Activated T-cell treated with anti-CD3 and anti-CD28 coated beads, Interleukin-2, amount 50 U/mL, for 4 hours (primary cell): ENCODE data around the gene TRAF3. TPM values are rescaled to one million over a fixed set of nuclear protein-coding genes. Genes with fewer than 3 reads are reported as not detected.
"Not testable (repeated sequence)": the region's sequence is repeated elsewhere in the genome, so short reads cannot be mapped to it uniquely, and the experiment has no call there.

ENCODE experiments used
- ATAC-seq, 2 donors: fragments of 200-7000 bp; cut with Tn5 transposase; one replicate each; pipeline ENCODE4 v1.10.0; 2021
- DNase-seq: peaks from one replicate; pipeline ENCODE4 v3.0.0-alpha.2; 2020
- H3K27me3 Mint-ChIP-seq: one replicate; pipeline ENCODE4 v1.8.0; 2021; ENCODE audit warnings: low read depth, mixed read lengths
- H3K36me3 Mint-ChIP-seq: one replicate; pipeline ENCODE4 v1.8.0; 2022; ENCODE audit warnings: mixed read lengths; ENCODE audit not compliant: insufficient read depth
- H3K4me1 Mint-ChIP-seq: one replicate; pipeline ENCODE4 v1.8.0; 2021; ENCODE audit warnings: low read depth, mixed read lengths
- H3K4me3 Mint-ChIP-seq: one replicate; pipeline ENCODE4 v1.8.0; 2021; ENCODE audit warnings: mild to moderate bottlenecking, moderate library complexity, mixed read lengths
- H3K9me3 Mint-ChIP-seq: one replicate; pipeline ENCODE4 v1.8.0; 2021; ENCODE audit warnings: mixed read lengths
- total RNA-seq, 3 donors: library from RNA; stranded (reverse); gene quantifications; one replicate each; pipeline ENCODE4 v1.2.1, GENCODE V29; 2021

TRAF3 gene
- total RNA-seq, 3 donors from 2014 or later = 76.0 to 91.0 (median 78.1) TPM

GRCh38 chr14:102854091-102854703, 76.9 kb downstream of the TRAF3 start:
- H3K4me1 Mint-ChIP-seq = peaks cover 16% of the 10 kb centered on the region
- H3K36me3 Mint-ChIP-seq = peaks cover 40% of the 10 kb centered on the region
- no peaks in the 10 kb centered on the region for H3K27me3 Mint-ChIP-seq
- no peaks in the 10 kb centered on the region for H3K9me3 Mint-ChIP-seq
- DNase-seq (no peak), ATAC-seq (peak; percentile 54 to 58)
- H3K4me3 Mint-ChIP-seq = no peak overlapping the region

GRCh38 chr14:102856179-102856578, 78.9 kb downstream of the TRAF3 start:
- no peak for DNase-seq
- peaks cover 11% of the 10 kb centered on the region for H3K9me3 Mint-ChIP-seq
- no peak overlapping the region for H3K4me3 Mint-ChIP-seq

GRCh38 chr14:102857444-102857843, 80.2 kb downstream of the TRAF3 start:
- H3K27me3 Mint-ChIP-seq = no peaks in the 10 kb centered on the region
- DNase-seq (no peak), ATAC-seq (no peak)
- H3K9me3 Mint-ChIP-seq = peaks cover 20% of the 10 kb centered on the region
- H3K36me3 Mint-ChIP-seq = peaks cover 47% of the 10 kb centered on the region
- H3K4me3 Mint-ChIP-seq = no peak overlapping the region
- peaks cover 13% of the 10 kb centered on the region for H3K4me1 Mint-ChIP-seq

More at GRCh38 chr14:102856179-102856578, 78.9 kb downstream of the TRAF3 start:
- peaks cover 13% of the 10 kb centered on the region for H3K4me1 Mint-ChIP-seq
- peaks cover 42% of the 10 kb centered on the region for H3K36me3 Mint-ChIP-seq
- ATAC-seq = no peak
- H3K27me3 Mint-ChIP-seq = no peaks in the 10 kb centered on the region

- no peak overlapping the region for H3K4me3 Mint-ChIP-seq
- DNase-seq (no peak), ATAC-seq (no peak)
- peaks cover 7% of the 10 kb centered on the region for H3K4me1 Mint-ChIP-seq
- peaks cover 24% of the 10 kb centered on the region for H3K9me3 Mint-ChIP-seq
- peaks cover 51% of the 10 kb centered on the region for H3K36me3 Mint-ChIP-seq
- H3K27me3 Mint-ChIP-seq = no peaks in the 10 kb centered on the region
Measured at GRCh38 chr14:102859911-102860310, 82.7 kb downstream of the TRAF3 start.

GRCh38 chr14:102862154-102862773, 85.0 kb downstream of the TRAF3 start:
- DNase-seq (no peak), ATAC-seq (no peak)
- no peak overlapping the region for H3K4me3 Mint-ChIP-seq
- peaks cover 24% of the 10 kb centered on the region for H3K9me3 Mint-ChIP-seq
- H3K4me1 Mint-ChIP-seq = peaks cover under 1% of the 10 kb centered on the region
- no peaks in the 10 kb centered on the region for H3K27me3 Mint-ChIP-seq
- peaks cover 45% of the 10 kb centered on the region for H3K36me3 Mint-ChIP-seq

- Mint-ChIP-seq H3K36me3 (peaks cover 40% of the 10 kb centered on the region), H3K27me3 (no peaks in the 10 kb centered on the region), H3K4me1 (peaks cover 2% of the 10 kb centered on the region)
Measured at GRCh38 chr14:102863381-102863780, 86.1 kb downstream of the TRAF3 start.

GRCh38 chr14:102865916-102866315, 88.7 kb downstream of the TRAF3 start:
- not testable (repeated sequence) for DNase-seq, H3K27me3 Mint-ChIP-seq, ATAC-seq, H3K4me1 Mint-ChIP-seq, H3K4me3 Mint-ChIP-seq
- Mint-ChIP-seq H3K9me3 (peaks cover 14% of the 10 kb centered on the region), H3K36me3 (peaks cover 39% of the 10 kb centered on the region)

More at GRCh38 chr14:102863381-102863780, 86.1 kb downstream of the TRAF3 start:
- ATAC-seq (no peak), DNase-seq (no peak)
- peaks cover 24% of the 10 kb centered on the region for H3K9me3 Mint-ChIP-seq
- H3K4me3 Mint-ChIP-seq = no peak overlapping the region

- DNase-seq = no peak
- Mint-ChIP-seq H3K36me3 (peaks cover 36% of the 10 kb centered on the region), H3K9me3 (peaks cover 5% of the 10 kb centered on the region), H3K4me3 (no peak overlapping the region), H3K4me1 (peaks cover 10% of the 10 kb centered on the region), H3K27me3 (no peaks in the 10 kb centered on the region)
- no peak for ATAC-seq
Measured at GRCh38 chr14:102866982-102867761, 89.9 kb downstream of the TRAF3 start.

- DNase-seq = no peak
- ATAC-seq = no peak
- H3K4me3 Mint-ChIP-seq = no peak overlapping the region
- no peaks in the 10 kb centered on the region for H3K27me3 Mint-ChIP-seq
- H3K9me3 Mint-ChIP-seq = no peaks in the 10 kb centered on the region
- peaks cover 10% of the 10 kb centered on the region for H3K4me1 Mint-ChIP-seq
- H3K36me3 Mint-ChIP-seq = peaks cover 32% of the 10 kb centered on the region
Measured at GRCh38 chr14:102867826-102868580, 90.8 kb downstream of the TRAF3 start.

- DNase-seq (no peak), ATAC-seq (no peak)
- no peaks in the 10 kb centered on the region for H3K27me3 Mint-ChIP-seq
- H3K4me3 Mint-ChIP-seq = no peak overlapping the region
- no peaks in the 10 kb centered on the region for H3K9me3 Mint-ChIP-seq
- H3K4me1 Mint-ChIP-seq = peaks cover 10% of the 10 kb centered on the region
- H3K36me3 Mint-ChIP-seq = peaks cover 26% of the 10 kb centered on the region
Measured at GRCh38 chr14:102868956-102869547, 91.8 kb downstream of the TRAF3 start.

GRCh38 chr14:102870246-102870645, 93.0 kb downstream of the TRAF3 start:
- Mint-ChIP-seq H3K27me3 (no peaks in the 10 kb centered on the region), H3K4me3 (no peak overlapping the region), H3K36me3 (peaks cover 25% of the 10 kb centered on the region), H3K4me1 (peaks cover 10% of the 10 kb centered on the region), H3K9me3 (no peaks in the 10 kb centered on the region)
- DNase-seq = no peak
- no peak for ATAC-seq

GRCh38 chr14:102870994-102871831, 94.0 kb downstream of the TRAF3 start:
- Mint-ChIP-seq H3K9me3 (no peaks in the 10 kb centered on the region), H3K27me3 (no peaks in the 10 kb centered on the region), H3K4me3 (no peak overlapping the region), H3K4me1 (peaks cover 10% of the 10 kb centered on the region), H3K36me3 (peaks cover 29% of the 10 kb centered on the region)
- ATAC-seq (peak in 1 of 2 donors; percentile 23), DNase-seq (no peak)

- Mint-ChIP-seq H3K27me3 (no peaks in the 10 kb centered on the region), H3K4me3 (no peak overlapping the region), H3K9me3 (no peaks in the 10 kb centered on the region), H3K4me1 (peaks cover 10% of the 10 kb centered on the region), H3K36me3 (peaks cover 29% of the 10 kb centered on the region)
- no peak for DNase-seq
- peak in 1 of 2 donors; percentile 20 for ATAC-seq
Measured at GRCh38 chr14:102872020-102872419, 94.8 kb downstream of the TRAF3 start.
